CD8-positive, alpha-beta memory T cell (primary cell): ENCODE results near the gene CRYM. TPM values are rescaled to one million over a fixed set of nuclear protein-coding genes. Genes with fewer than 3 reads are reported as not detected.
A peak's percentile ranks its signal among the peaks of the same experiment; 100 is the strongest.
"Not testable (repeated sequence)": the region's sequence is repeated elsewhere in the genome, so short reads cannot be mapped to it uniquely, and the experiment has no call there.

ENCODE experiments used
- CTCF ChIA-PET: fragments of 350-600 bp; sonication (Branson Sonifier 250); formaldehyde crosslinking; loops from one replicate; lab custom pipeline; 2021; ENCODE audit warnings: antibody characterized with exemption; lab: Charles Lee
- POLR2A ChIA-PET: fragments of 350-600 bp; sonication (Branson Sonifier 250); formaldehyde crosslinking; loops from one replicate; lab custom pipeline; 2021; ENCODE audit warnings: antibody characterized with exemption; lab: Charles Lee
- DNase-seq, 5 donors: peaks; one replicate each; pipeline versions ENCODE4 v3.0.0 to v3.0.0-alpha.2; 2020 to 2022; ENCODE audit warnings: mixed read lengths in 1 of 5
- H3K27ac ChIP-seq: one replicate; pipeline ENCODE4 v1.7.0; 2013; ENCODE audit warnings: low read depth, mild to moderate bottlenecking, low read length, moderate library complexity
- H3K27me3 ChIP-seq: 2 replicates; pipeline ENCODE4 v1.7.0; 2013; ENCODE audit warnings: low read length, mild to moderate bottlenecking; ENCODE audit not compliant: insufficient read depth, poor library complexity, severe bottlenecking
- H3K36me3 ChIP-seq: 2 replicates; pipeline ENCODE4 v1.7.0; 2013; ENCODE audit warnings: mild to moderate bottlenecking, low read length, moderate library complexity; ENCODE audit not compliant: insufficient read depth
- H3K4me1 ChIP-seq: 2 replicates; pipeline ENCODE4 v1.7.0; 2013; ENCODE audit warnings: mild to moderate bottlenecking, low read length, moderate library complexity; ENCODE audit not compliant: insufficient read depth
- H3K4me3 ChIP-seq: 2 replicates; pipeline ENCODE4 v1.7.0; 2013; ENCODE audit warnings: mild to moderate bottlenecking, low read length
- H3K9me3 ChIP-seq: 2 replicates; pipeline ENCODE4 v1.7.0; 2013; ENCODE audit warnings: mild to moderate bottlenecking, low read length
- H3K27ac Mint-ChIP-seq, 8 donors: one replicate each; pipeline ENCODE4 v1.8.0; 2020 to 2021; ENCODE audit warnings: mixed read lengths in 8 of 8, mild to moderate bottlenecking in 6 of 8, inconsistent platforms in 3 of 8, moderate library complexity in 3 of 8
- H3K27me3 Mint-ChIP-seq, 2 donors: one replicate each; pipeline ENCODE4 v1.8.0; 2020 to 2021; ENCODE audit warnings: mixed read lengths in 2 of 2, mild to moderate bottlenecking in 1 of 2, moderate library complexity in 1 of 2
- H3K36me3 Mint-ChIP-seq, 3 donors: one replicate each; pipeline ENCODE4 v1.8.0; 2020 to 2021; ENCODE audit warnings: mixed read lengths in 3 of 3, inconsistent platforms in 1 of 3, mild to moderate bottlenecking in 1 of 3
- H3K4me1 Mint-ChIP-seq, 3 donors: one replicate each; pipeline ENCODE4 v1.8.0; 2020 to 2021; ENCODE audit warnings: mixed read lengths in 3 of 3, inconsistent platforms in 1 of 3, mild to moderate bottlenecking in 1 of 3
- H3K4me3 Mint-ChIP-seq, 7 donors: one replicate each; pipeline ENCODE4 v1.8.0; 2020 to 2021; ENCODE audit warnings: mixed read lengths in 7 of 7, mild to moderate bottlenecking in 6 of 7, moderate library complexity in 4 of 7, inconsistent platforms in 2 of 7
- H3K9me3 Mint-ChIP-seq, 5 donors: one replicate each; pipeline ENCODE4 v1.8.0; 2020 to 2022; ENCODE audit warnings: mixed read lengths in 5 of 5, mild to moderate bottlenecking in 3 of 5, moderate library complexity in 2 of 5, inconsistent platforms in 1 of 5
- polyA plus RNA-seq: library from polyadenylated mRNA; unstranded; fragments of 300-500 nt; fragmentation: Illumina TruSeq; gene quantifications from one replicate; pipeline ENCODE4 v1.2.3, GENCODE V29; 2021
- total RNA-seq, 2 experiments: library from RNA; stranded (reverse); gene quantifications; one replicate each; pipeline ENCODE4 v1.2.3, GENCODE V29; 2021

The CRYM gene
- total and polyA plus RNA-seq, 3 experiments from 2014 or later, result not detected

DNA sequence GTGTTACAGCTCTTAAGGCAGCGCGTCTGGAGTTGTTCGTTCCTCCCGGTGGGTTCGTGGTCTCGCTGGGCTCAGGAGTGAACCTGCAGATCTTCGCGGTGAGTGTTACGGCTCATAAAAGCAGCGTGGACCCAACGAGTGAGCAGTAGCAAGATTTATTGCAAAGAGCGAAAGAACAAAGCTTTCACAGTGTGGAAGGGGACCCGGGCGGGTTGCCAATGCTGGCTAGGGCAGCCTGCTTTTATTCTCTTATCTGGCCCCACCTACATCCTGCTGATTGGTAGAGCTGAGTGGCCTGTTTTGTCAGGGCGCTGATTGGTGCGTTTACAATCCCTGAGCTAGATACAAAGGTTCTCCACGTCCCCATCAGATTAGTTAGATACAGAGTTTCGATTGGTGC, 34.0 kb upstream of the CRYM start:
- H3K9me3 ChIP-seq, POLR2A ChIA-PET, CTCF ChIA-PET, H3K27ac ChIP-seq, H3K27ac Mint-ChIP-seq, H3K4me3 ChIP-seq, H3K4me3 Mint-ChIP-seq, H3K4me1 Mint-ChIP-seq, H3K36me3 ChIP-seq, H3K9me3 Mint-ChIP-seq, H3K27me3 ChIP-seq, DNase-seq, H3K36me3 Mint-ChIP-seq, H3K4me1 ChIP-seq: not testable (repeated sequence)
- peaks cover 23 to 45% of the 10 kb centered on the region in 2 donors for H3K27me3 Mint-ChIP-seq

DNA sequence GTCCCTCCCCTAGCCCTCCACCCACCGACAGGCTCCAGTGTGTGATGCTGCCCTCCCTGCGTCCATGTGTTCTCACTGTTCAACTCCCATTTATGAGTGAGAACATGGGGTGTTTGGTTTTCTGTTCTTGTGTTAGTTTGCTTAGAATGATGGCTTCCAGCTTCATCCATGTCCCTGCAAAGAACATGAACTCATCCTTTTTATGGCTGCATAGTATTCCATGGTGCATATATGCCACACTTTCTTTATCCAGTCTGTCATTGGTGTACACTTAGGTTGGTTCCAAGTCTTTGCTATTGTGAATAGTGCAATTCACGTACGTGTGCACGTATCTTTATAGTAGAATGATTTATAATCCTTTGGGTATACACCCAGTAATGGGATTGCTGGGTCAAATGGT, 28.6 kb upstream of the CRYM start:
- CTCF ChIA-PET, DNase-seq, H3K4me1 ChIP-seq, H3K9me3 ChIP-seq, H3K36me3 ChIP-seq, H3K27ac ChIP-seq, H3K4me3 ChIP-seq, H3K4me3 Mint-ChIP-seq, H3K9me3 Mint-ChIP-seq, H3K4me1 Mint-ChIP-seq, H3K27ac Mint-ChIP-seq, POLR2A ChIA-PET, H3K27me3 ChIP-seq, H3K36me3 Mint-ChIP-seq: not testable (repeated sequence)
- H3K27me3 Mint-ChIP-seq, result peaks cover 23 to 41% of the 10 kb centered on the region in 2 donors

DNA sequence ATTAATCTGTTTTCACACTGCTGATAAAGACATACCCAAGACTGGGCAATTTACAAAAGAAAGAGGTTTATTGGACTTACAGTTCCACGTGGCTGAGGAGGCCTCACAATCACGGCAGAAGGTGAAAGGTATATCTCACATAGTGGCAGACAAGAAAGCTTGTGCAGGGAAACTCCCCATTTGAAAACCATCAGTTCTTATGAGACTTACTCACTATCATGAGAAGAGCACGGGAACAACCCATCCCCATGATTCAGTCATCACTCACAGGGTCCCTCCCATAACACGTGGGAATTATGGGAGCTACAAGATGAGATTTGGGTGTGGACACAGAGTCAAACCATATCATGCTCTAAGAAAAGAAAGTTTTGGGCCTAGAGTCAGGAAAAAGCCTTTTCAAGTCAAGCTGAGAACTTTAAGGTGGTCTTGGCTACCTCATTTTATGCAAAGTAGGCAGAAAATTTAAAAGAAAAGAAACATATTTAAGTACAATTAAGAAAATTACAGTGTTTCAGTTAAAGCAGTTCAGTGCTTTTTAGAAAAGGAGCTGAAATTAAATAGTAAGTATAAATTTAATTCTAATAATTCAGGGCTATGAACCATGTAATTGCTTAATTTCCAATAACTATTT, 24.9 kb upstream of the CRYM start:
- Mint-ChIP-seq H3K4me3 (peak overlapping the region in 2 of 7 donors; percentile 24 to 57), H3K27ac (no peak overlapping the region), H3K36me3 (no peaks in the 10 kb centered on the region), H3K4me1 (peaks cover 15 to 25% (median 23%) of the 10 kb centered on the region in 3 donors), H3K9me3 (no peaks in the 10 kb centered on the region), H3K27me3 (peaks cover 22 to 42% of the 10 kb centered on the region in 2 donors)
- no peak overlapping the region for H3K27ac ChIP-seq
- no peak overlapping the region for H3K4me3 ChIP-seq
- no peaks in the 10 kb centered on the region for H3K27me3 ChIP-seq
- no peaks in the 10 kb centered on the region for H3K9me3 ChIP-seq
- H3K4me1 ChIP-seq, result peaks cover 8% of the 10 kb centered on the region
- ChIA-PET POLR2A (no interaction called here), CTCF (interaction anchor here (0.6 kb wide), 1 partner anchor 17 kb away, joined by 3 read pairs; no protein-coding TSS in a partner anchor)
- DNase-seq, result no peak
- no peaks in the 10 kb centered on the region for H3K36me3 ChIP-seq

DNA sequence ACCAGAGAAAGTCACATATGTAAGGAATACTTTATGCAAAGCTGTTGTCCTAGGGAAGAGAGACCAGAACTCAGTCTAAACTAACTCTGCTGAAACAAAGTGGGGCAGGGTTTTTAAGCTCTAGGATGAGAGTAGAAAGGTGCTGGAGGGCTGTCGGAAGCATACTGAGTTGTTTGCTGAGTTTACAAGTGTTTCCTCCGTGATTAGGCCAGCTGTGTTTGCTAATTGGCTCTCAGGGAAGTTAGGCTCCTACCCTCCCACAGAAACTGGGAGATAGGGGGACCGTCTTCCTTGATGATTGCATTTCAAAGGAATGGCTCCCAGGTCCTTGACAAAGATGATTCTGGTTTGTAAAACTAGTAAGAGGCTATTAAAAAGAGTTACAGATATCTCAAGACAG, 24.4 kb upstream of the CRYM start:
- Mint-ChIP-seq H3K27ac (no peak overlapping the region), H3K4me3 (peak overlapping the region in 6 of 7 donors; percentile 24 to 89 (median 82)), H3K27me3 (peaks cover 25 to 45% of the 10 kb centered on the region in 2 donors), H3K4me1 (peaks cover 15 to 25% (median 23%) of the 10 kb centered on the region in 3 donors), H3K36me3 (no peaks in the 10 kb centered on the region), H3K9me3 (no peaks in the 10 kb centered on the region)
- CTCF ChIA-PET, result no interaction called here
- Histone ChIP-seq H3K27ac (no peak overlapping the region), H3K4me1 (peaks cover 8% of the 10 kb centered on the region), H3K4me3 (peak overlapping the region; percentile 70), H3K36me3 (no peaks in the 10 kb centered on the region), H3K27me3 (no peaks in the 10 kb centered on the region), H3K9me3 (no peaks in the 10 kb centered on the region)
- DNase-seq, result no peak
- POLR2A ChIA-PET, result no interaction called here

DNA sequence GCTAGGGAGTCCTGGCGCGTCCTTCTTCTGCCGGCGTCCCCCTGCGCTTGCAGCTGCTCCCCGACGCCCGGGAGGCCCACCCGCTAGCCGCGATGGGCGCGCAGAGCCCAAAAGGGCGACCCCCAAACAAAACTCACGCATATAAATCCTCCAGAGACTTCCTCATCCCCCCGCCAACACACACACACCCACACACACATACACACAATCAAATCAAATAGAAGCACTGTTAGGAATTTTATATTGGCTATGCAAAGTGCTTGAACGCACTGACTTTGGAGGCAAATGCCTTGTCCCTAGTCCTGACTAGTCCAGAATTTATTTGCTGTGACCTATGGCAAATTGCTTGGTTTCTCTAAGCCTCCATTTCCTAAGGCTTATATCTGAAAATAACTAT, 23.8 kb upstream of the CRYM start:
- peak overlapping the region; percentile 24 to 89 (median 82) for H3K4me3 Mint-ChIP-seq
- no peaks in the 10 kb centered on the region for H3K9me3 Mint-ChIP-seq
- Histone ChIP-seq H3K27ac (no peak overlapping the region), H3K9me3 (no peaks in the 10 kb centered on the region), H3K36me3 (no peaks in the 10 kb centered on the region), H3K27me3 (no peaks in the 10 kb centered on the region), H3K4me3 (peak overlapping the region; percentile 70), H3K4me1 (peaks cover 8% of the 10 kb centered on the region)
- CTCF ChIA-PET, result no interaction called here
- peaks cover 15 to 25% (median 23%) of the 10 kb centered on the region in 3 donors for H3K4me1 Mint-ChIP-seq
- POLR2A ChIA-PET, result no interaction called here
- no peak for DNase-seq
- H3K27ac Mint-ChIP-seq, result peak overlapping the region in 1 of 8 donors; percentile 29
- H3K27me3 Mint-ChIP-seq, result peaks cover 27 to 47% of the 10 kb centered on the region in 2 donors
- no peaks in the 10 kb centered on the region for H3K36me3 Mint-ChIP-seq

DNA sequence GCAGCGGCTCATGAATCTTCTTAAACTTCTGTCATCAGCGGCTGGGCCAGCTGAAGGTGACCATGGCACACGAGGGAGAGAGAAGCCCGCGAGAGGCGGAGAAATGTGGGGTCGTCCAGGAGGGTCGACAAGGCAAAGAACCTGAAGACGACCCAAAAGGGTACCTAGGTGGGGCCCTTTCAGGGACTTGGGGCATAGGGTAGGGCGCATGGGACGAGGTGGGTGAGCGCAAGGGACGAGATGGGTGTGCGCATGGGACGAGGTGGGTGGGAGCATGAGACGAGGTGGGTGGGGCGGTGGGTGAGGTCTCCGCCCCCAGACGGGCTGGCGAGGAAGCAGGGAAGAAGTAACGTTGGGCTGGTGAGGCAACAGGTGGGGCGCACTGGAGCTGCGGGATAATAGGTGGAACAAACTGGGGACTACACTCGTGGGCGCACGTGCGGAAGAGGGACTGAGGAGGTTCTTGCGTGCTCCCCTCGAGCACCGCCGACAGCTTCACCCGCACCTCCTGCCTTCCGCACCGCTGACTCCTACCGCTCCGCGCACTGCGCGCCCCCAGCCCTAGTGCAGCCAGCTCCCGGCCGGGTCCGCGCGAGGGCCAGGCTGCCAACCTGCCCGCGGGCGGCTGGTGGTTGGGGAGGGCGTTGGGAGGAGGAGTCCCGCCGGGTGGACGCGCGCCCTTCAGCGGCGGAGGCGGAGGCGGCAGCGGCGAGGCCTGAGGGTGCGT, 23.2 kb upstream of the CRYM start:
- CTCF ChIA-PET, result no interaction called here
- peak in 1 of 5 donors; percentile 5 for DNase-seq
- Histone ChIP-seq H3K9me3 (no peaks in the 10 kb centered on the region), H3K27me3 (no peaks in the 10 kb centered on the region), H3K4me1 (peaks cover 8% of the 10 kb centered on the region), H3K27ac (no peak overlapping the region), H3K36me3 (no peaks in the 10 kb centered on the region), H3K4me3 (peak overlapping the region; percentile 70)
- H3K4me3 Mint-ChIP-seq, result peak overlapping the region; percentile 77 to 93 (median 88)
- peaks cover 32 to 48% of the 10 kb centered on the region in 2 donors for H3K27me3 Mint-ChIP-seq
- POLR2A ChIA-PET, result no interaction called here
- peaks cover 15 to 25% (median 23%) of the 10 kb centered on the region in 3 donors for H3K4me1 Mint-ChIP-seq
- H3K27ac Mint-ChIP-seq, result no peak overlapping the region
- H3K9me3 Mint-ChIP-seq, result no peaks in the 10 kb centered on the region
- no peaks in the 10 kb centered on the region for H3K36me3 Mint-ChIP-seq

DNA sequence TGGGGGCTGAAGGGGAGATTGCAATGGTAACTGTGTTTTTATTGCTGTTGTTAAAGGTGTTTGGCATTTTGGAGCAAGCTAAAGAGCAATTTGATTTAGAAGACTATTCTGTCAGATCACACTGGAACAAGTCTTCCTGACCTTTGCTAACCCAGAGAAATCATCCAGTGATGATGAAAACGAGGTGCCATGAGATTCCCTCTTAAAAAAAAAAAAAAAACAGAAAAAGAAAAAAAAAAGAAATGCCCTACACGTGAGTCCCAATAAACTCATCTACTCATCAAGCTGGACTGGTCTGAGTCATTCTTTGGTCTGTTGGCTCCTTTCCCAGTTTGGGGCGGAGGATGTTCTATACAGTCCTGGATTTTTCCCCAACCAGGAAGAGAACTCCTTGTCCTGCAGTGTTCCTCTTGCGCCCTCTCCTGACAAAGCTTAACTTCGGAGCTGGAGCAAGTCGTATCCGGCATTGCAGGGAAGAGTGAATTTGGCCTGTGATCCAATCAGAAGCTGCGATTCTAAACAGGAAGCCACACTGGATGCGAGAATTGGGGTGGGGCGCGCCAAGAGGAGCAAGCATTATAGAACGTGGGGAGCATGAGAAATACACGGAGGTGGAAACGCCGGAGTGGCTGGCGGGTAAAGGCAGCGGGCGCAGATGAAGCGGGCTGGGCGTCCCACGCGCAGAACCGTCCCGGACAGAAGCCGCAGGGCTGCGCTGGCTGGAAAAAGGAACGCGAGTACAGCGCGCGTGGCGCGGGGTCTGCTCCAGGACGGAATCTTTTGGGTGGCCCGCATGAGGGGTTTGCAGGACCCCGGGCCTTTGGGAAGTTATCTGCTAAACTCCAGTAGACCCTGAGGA, 22.4 kb upstream of the CRYM start:
- DNase-seq, result no peak
- H3K4me1 ChIP-seq, result peaks cover 8% of the 10 kb centered on the region
- H3K27me3 Mint-ChIP-seq, result peaks cover 30 to 54% of the 10 kb centered on the region in 2 donors
- no peaks in the 10 kb centered on the region for H3K36me3 ChIP-seq
- H3K4me3 ChIP-seq, result peak overlapping the region; percentile 70
- ChIA-PET CTCF (no interaction called here), POLR2A (no interaction called here)
- no peaks in the 10 kb centered on the region for H3K9me3 ChIP-seq
- peak overlapping the region in 2 of 8 donors; percentile 35 to 37 for H3K27ac Mint-ChIP-seq
- H3K27ac ChIP-seq, result no peak overlapping the region
- peaks cover 2% of the 10 kb centered on the region for H3K27me3 ChIP-seq
- H3K9me3 Mint-ChIP-seq, result no peaks in the 10 kb centered on the region
- H3K4me1 Mint-ChIP-seq, result peaks cover 15 to 25% (median 23%) of the 10 kb centered on the region in 3 donors
- H3K4me3 Mint-ChIP-seq, result peak overlapping the region; percentile 77 to 93 (median 88)
- H3K36me3 Mint-ChIP-seq, result no peaks in the 10 kb centered on the region

DNA sequence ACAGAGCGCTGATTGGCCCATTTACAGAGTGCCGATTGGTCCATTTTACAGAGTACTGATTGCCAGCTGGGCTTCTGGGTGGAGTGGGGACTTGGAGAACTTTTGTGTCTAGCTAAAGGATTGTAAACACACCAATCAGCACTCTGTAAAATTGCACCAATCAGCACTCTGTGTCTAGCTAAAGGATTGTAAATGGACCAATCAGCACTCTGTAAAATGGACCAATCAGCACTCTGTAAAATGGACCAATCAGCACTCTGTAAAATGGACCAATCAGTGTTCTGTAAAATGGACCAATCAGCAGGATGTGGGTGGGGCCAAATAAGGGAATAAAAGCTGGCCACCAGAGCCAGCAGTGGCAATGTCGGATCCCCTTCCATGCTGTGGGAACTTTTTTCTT, 11.7 kb upstream of the CRYM start:
- POLR2A ChIA-PET, H3K4me3 ChIP-seq, H3K9me3 ChIP-seq, H3K36me3 ChIP-seq, H3K27me3 ChIP-seq, H3K27ac ChIP-seq, CTCF ChIA-PET, H3K27ac Mint-ChIP-seq, H3K4me1 ChIP-seq, DNase-seq, H3K4me1 Mint-ChIP-seq, H3K36me3 Mint-ChIP-seq, H3K9me3 Mint-ChIP-seq, H3K4me3 Mint-ChIP-seq: not testable (repeated sequence)
- H3K27me3 Mint-ChIP-seq, result peaks cover 51 to 69% of the 10 kb centered on the region in 2 donors
